Activated CD4-positive, CD25-positive, alpha-beta regulatory T cell treated with anti-CD3 and anti-CD28 coated beads, Interleukin-2, amount 50 U/mL, for 16 hours (primary cell): ENCODE data around the gene PLCH1.

Experiments
- DNase-seq: peaks from one replicate; pipeline ENCODE4 v3.0.0-alpha.2; 2020; ENCODE audit warnings: low read depth, low spot score

Gene PLCH1

DNA sequence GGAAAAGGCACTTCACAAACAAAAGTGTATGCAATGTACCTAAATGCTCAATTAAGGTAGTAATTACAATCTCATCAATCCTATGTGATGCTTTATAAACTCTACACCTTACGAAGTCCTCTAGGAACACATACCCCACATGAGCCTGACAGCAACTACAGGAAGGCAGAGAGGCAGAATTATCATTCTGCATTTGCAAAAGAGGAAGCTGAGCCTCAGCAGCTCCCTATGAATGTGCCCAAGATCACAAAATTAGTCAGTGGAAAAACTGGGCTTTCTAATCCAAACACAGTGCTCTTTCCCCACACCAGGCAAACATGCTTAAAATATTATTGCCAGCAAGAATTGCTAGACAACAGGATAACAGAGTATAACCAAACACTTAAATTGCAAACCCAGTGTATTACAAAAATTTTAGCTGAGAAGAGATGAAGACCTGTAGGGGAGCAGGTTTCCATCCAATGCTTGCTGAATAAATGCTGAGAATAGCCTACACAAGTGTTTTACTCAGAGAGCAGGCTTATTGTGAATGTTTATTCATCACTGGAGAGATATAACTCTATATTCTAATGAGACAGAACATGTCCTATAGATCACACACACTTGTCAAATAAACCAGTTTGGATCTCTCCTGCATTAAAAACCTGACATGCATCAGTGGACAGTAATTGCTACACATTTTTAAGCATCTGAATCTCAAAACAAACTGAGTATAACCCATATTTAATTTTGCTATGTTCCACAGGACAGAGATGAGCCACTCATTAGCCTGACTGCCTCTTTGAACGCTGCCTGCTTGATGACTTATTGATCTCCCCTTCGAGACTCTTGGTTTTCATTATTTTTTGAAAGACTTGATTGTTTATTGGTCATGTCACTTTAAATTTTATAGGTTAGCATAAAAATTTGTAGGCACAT lies 62.2 kb downstream of the PLCH1 start:
- DNase-seq: no peak

DNA sequence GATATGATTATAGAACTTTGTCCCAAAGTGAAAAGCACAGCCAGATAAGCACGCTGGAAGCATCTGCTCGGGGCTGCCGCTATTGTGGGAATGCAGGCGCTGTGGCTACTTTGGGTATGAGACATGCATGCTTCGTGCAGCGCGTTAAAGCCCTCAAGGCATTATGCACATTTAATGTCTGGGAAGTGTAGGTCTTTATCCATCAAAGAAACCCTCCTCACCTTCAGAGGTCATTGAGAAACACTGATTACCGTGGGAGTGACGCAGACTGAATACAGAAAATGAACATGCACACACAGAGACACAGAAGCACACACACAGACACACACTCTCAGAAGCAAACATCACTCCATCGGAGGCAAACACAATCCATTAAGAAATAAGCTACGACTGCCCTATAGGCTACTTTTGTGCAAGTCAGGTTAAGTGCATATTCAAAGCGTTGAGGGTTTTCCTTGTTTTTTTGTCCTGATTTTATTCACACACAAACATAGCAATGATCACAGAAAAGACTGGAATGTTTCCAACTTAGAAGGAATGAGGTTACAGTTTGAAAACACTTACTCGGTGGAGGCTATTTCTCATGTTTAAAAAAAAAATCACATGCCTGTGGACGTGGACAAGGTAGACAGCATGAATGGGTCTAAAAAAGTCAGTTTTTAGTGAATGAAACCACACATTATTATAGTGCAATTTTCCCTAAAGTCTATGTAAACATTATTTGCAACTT lies 68.5 kb downstream of the PLCH1 start:
- DNase-seq: no peak

DNA sequence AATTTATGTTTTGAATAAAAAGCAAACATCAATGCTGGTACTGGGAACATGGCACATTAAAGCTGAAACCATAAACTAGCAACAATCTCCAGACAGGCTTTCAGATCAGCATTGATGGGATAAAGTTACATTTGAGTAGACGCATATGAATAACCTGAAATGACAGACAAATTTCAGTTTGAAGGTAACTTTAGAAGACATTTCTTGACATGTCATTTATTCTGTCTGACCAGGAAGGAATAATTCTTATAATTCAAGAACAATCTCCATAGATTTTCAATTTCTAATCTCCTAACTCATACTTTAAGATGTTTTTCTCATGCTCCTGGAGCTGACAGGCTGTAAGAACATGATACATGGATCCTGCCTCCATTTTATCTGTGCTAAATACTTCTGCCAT lies 69.8 kb downstream of the PLCH1 start:
- no peak for DNase-seq

DNA sequence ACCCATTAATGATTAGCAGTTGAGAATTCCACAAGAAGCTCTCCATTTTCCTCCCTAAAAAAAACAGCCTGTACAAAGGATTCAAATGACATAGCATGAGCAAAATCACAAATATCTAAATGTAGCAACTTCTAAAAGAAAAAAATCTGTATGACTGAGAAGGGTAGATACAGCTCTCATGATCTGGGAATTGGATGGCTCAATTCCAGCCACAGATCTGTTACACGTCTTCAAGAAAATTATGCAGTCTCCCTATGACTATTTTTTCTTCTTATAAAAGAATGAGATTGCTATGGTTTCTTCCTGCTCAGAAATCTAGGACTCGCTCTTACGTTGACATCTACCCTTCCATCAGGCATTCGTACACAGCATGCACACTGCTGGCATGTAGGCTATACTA lies 71.5 kb downstream of the PLCH1 start:
- DNase-seq: no peak

DNA sequence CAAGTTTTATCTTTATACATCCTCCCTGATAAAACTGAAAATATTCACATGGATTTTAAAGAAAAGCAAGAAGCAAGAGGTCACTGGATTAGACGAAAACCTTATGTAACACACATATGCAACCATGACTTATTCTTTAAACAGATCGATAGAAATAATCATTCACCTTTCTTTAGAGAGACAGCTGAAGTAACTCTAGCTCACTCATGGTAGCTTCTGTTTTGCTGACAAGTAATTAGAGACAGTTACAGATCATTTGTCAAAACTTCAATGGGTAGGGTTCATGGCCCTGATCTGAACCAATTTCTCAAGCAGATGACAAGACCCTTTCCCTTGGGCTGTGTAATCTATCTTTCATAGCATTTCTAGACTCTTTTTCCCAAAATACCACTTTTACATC lies 74.5 kb downstream of the PLCH1 start:
- no peak for DNase-seq

DNA sequence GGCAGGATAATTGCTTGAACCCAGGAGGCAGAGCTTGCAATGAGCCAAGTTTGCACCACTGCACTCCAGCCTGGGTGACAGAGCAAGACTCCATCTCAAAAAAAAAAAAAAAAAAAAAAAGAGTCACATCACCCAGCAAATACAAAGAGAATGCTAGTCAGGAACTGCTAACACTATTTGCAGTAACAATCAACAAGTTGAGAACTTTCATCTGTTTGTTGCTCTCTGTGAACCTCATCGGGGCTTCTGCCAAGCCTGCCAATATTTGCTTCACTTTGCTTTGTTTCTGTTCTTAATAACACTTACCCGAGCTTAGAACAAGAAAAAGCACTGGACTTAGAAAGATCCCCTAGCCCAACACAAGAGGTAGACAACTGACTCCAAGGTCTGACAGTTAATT lies 76.9 kb downstream of the PLCH1 start:
- DNase-seq: no peak

GRCh38 chr3:155664925-155665695 lies 79.8 kb downstream of the PLCH1 start:
- no peak for DNase-seq

GRCh38 chr3:155663467-155664212 lies 81.2 kb downstream of the PLCH1 start:
- no peak for DNase-seq

DNA sequence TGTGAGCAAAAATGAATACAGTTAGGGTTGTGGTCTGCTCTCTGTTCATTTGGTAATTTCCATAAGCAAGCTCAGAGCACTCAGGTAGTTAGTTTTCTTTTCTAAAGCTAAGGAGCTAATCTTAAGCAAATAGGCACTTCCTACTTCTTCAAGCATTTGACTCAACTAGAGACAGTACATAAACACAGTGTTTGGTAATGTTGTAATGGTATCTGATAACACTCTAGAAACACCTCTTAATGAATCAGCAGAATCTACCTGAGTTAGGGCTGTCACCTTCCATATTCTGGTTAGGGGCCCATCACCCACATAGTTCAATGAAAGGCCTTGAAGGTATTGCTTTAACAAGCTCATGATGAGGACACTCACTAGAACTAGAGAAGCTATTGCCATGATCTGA lies 83.1 kb downstream of the PLCH1 start:
- DNase-seq: no peak

- DNase-seq: no peak
Measured at GRCh38 chr3:155661042-155661441, 83.8 kb downstream of the PLCH1 start.

GRCh38 chr3:155658671-155659261 lies 86.1 kb downstream of the PLCH1 start:
- no peak for DNase-seq

DNA sequence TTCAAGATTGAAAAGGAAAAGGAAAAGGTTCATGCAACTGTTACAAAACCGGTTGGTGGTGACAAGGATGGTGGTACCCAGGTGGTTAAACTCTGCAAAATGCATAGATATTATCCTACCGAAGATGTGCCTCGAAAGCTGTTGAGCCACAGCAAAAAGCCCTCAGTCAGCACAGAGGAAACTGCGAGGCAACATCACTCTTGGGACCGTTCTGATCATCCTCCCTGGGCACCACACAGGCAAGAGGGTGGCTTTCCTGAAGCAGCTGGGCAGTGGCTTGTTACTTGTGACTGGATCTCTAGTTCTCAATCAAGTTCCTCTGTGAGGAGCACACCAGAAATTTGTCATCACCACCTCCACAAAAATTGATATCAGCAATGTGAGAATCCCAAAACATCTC lies 86.9 kb downstream of the PLCH1 start:
- no peak for DNase-seq

- DNase-seq: no peak
Measured at GRCh38 chr3:155657161-155657560, 87.7 kb downstream of the PLCH1 start.

GRCh38 chr3:155656466-155656865 lies 88.4 kb downstream of the PLCH1 start:
- DNase-seq: no peak

DNA sequence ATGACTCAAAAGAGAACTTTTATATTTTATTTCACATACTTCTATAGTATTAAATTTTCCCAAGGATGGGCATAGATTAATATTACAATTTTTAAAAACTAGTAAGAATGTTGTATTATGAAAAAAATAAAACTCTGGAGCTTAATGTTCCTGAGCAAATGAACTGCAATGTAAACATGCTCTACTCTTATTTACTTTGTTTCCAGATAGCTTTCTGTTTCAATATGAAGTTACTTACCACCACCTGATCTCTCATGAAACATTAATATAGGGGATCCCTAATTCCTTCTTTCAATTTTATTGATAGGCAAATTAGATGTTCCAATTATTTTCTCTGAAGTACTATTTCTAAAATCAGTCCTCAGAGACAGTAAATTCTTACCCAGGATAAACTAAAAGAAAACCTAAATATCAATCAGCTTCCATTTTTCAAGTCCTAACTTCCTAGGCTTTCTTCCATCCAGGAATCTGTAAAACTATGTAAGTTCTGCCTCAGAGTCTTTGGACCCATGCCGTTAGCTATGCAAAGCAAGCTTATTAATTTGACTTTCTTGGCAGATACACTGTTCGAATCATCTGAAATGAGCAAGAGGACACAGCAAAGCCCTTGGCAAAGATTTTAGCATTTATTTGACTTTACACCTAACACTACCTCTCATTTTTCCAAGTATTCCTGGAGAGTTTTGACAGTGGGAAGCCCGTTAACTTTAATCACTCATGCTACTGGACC lies 93.2 kb downstream of the PLCH1 start:
- DNase-seq: no peak

GRCh38 chr3:155648013-155648591 lies 96.8 kb downstream of the PLCH1 start:
- no peak for DNase-seq

- no peak for DNase-seq
Measured at GRCh38 chr3:155647206-155647605, 97.7 kb downstream of the PLCH1 start.

- DNase-seq: no peak
Measured at GRCh38 chr3:155646669-155647068, 98.2 kb downstream of the PLCH1 start.

DNA sequence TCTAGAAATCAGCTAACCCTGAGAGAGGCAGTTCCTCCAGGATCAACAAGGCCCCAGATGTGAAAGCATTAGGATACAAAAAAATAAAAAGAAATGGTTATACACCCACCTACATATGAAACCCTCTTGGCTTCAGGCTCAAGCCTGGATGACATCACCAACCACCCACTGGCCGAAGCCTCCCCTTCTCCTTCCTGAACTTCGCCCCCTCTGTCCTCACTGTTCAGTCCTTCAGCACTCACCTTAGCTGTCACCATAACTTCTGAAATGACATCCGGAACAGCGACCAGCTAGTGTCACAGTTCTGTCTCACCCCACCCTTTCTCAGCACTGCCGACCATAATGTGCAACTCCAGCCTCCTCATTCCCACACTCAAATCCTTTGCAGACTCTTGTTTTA lies 98.7 kb downstream of the PLCH1 start:
- no peak for DNase-seq

GRCh38 chr3:155643581-155644165 lies 101.2 kb downstream of the PLCH1 start:
- no peak for DNase-seq
